ENCODE results near the gene CCSER2.

GRCh38 chr10:84358743-84359142 is 30.4 kb downstream of the CCSER2 start:
- TF ChIP-seq CTCF (conservative IDR thresholded peaks at IDR 0.05) (no peak), EZH2 (IDR thresholded peaks at IDR 0.05; ENCODE audit: low read depth) (no peak)
